Ascending aorta (tissue), 2 donors: Measurements from ENCODE around the gene WDFY2. TPM values are rescaled to one million over a fixed set of nuclear protein-coding genes. Genes with fewer than 3 reads are reported as not detected.
"Not testable (repeated sequence)": the region's sequence is repeated elsewhere in the genome, so short reads cannot be mapped to it uniquely, and the experiment has no call there.

Source experiments
- DNase-seq, 2 donors: peaks; one replicate each; pipeline ENCODE4 v3.0.0-alpha.2; 2019; ENCODE audit warnings: low spot score in 2 of 2
- H3K27ac ChIP-seq, 2 donors: fragments of 200-600 bp; sonication (generic); one replicate each; pipeline ENCODE4 v1.5.1; 2016 to 2017; ENCODE audit warnings: mild to moderate bottlenecking in 1 of 2
- H3K27me3 ChIP-seq: fragments of 200-600 bp; sonication (generic); one replicate; pipeline ENCODE4 v1.5.1; 2017
- H3K36me3 ChIP-seq, 2 donors: fragments of 200-600 bp; sonication (generic); one replicate each; pipeline ENCODE4 v1.5.1; 2016
- H3K4me1 ChIP-seq, 2 donors: fragments of 200-600 bp; sonication (generic); one replicate each; pipeline ENCODE4 v1.5.1; 2016 to 2017; ENCODE audit warnings: mild to moderate bottlenecking in 1 of 2
- H3K4me3 ChIP-seq, 2 donors: fragments of 200-600 bp; sonication (generic); one replicate each; pipeline ENCODE4 v1.5.1; 2016 to 2017; ENCODE audit warnings: mild to moderate bottlenecking in 1 of 2
- H3K9me3 ChIP-seq, 2 donors: fragments of 200-600 bp; sonication (generic); one replicate each; pipeline ENCODE4 v1.5.1; 2016
- intact Hi-C: fragments of 100-400 bp; cut with DNase I; formaldehyde crosslinking; loops from one replicate; pipeline ENCODE4 v1.15.1; 2023
- total RNA-seq: library from RNA; depleted of rRNA; stranded (reverse); fragments of >200 nt; gene quantifications from one replicate; pipeline ENCODE4 v1.1.0, GENCODE V29; 2016
- TF ChIP-seq, protein P1 (sequence below), 3 experiments: fragments of 200-600 bp in 2 of 3; fragments of 450-650 bp in 1 of 3; sonication (generic) in 2 of 3; IDR thresholded peaks; one replicate each; pipeline ENCODE4 v1.5.1; 2016 to 2019; ENCODE audit warnings: antibody characterized with exemption in 3 of 3, mild to moderate bottlenecking in 1 of 3, moderate library complexity in 1 of 3

WDFY2 gene
- total RNA-seq, 1 donor from 2014 or later: 6.1 TPM

DNA sequence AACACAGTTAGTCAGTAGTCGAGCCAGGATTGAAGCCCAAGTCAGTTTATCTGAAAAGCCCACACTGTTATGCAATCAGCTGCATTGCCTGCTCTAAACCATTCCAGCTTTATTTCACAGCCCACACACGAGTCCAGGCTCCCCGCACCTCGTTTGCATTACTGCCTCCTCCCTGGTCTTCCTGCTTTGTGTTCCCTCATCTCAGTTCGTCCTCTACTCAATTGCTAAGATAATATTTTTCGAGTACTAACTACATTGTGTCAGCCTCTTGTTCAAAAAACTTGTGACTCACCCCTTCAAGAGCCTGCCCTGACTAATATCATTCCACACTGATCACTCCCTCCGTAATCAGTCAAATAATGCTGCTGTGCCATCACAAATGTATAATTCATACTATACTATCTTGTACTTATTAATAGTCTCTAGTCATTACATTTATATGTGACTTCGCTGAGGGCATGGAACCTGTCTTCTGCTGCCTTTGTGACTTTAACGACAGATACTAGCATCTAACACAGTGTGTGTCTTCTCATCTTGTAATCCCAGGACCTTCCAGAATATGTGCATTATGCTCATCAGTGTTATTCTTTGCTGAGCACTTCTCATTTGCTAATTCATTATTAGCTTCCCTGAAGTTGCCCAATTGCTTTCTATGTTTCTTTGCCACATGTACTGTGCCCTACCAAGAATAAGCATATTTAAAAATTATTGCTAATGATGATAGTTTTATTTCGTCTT, 26.2 kb upstream of the WDFY2 start:
- DNase-seq: no peak
- H3K36me3 ChIP-seq: no peaks in the 10 kb centered on the region
- H3K4me1 ChIP-seq: no peaks in the 10 kb centered on the region
- H3K27ac ChIP-seq: no peak overlapping the region
- H3K9me3 ChIP-seq: no peaks in the 10 kb centered on the region
- no peaks in the 10 kb centered on the region for H3K27me3 ChIP-seq
- TF ChIP-seq, protein P1, sequence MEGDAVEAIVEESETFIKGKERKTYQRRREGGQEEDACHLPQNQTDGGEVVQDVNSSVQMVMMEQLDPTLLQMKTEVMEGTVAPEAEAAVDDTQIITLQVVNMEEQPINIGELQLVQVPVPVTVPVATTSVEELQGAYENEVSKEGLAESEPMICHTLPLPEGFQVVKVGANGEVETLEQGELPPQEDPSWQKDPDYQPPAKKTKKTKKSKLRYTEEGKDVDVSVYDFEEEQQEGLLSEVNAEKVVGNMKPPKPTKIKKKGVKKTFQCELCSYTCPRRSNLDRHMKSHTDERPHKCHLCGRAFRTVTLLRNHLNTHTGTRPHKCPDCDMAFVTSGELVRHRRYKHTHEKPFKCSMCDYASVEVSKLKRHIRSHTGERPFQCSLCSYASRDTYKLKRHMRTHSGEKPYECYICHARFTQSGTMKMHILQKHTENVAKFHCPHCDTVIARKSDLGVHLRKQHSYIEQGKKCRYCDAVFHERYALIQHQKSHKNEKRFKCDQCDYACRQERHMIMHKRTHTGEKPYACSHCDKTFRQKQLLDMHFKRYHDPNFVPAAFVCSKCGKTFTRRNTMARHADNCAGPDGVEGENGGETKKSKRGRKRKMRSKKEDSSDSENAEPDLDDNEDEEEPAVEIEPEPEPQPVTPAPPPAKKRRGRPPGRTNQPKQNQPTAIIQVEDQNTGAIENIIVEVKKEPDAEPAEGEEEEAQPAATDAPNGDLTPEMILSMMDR (IDR thresholded peaks at IDR 0.05): no peak
- H3K4me3 ChIP-seq: no peak overlapping the region
- intact Hi-C loops: no loop called here

GRCh38 chr13:51559946-51560735, 24.1 kb upstream of the WDFY2 start:
- Histone ChIP-seq H3K27ac (no peak overlapping the region), H3K4me1 (no peaks in the 10 kb centered on the region), H3K36me3 (no peaks in the 10 kb centered on the region), H3K4me3 (no peak overlapping the region), H3K9me3 (no peaks in the 10 kb centered on the region), H3K27me3 (no peaks in the 10 kb centered on the region)
- DNase-seq: no peak
- TF ChIP-seq, protein P1 (IDR thresholded peaks at IDR 0.05): no peak
- intact Hi-C loops: no loop called here

GRCh38 chr13:51562011-51562671, 22.1 kb upstream of the WDFY2 start:
- intact Hi-C loops: no loop called here
- no peak overlapping the region for H3K27ac ChIP-seq
- DNase-seq: no peak
- H3K4me3 ChIP-seq: no peak overlapping the region
- TF ChIP-seq, protein P1 (IDR thresholded peaks at IDR 0.05): no peak
- no peaks in the 10 kb centered on the region for H3K27me3 ChIP-seq
- no peaks in the 10 kb centered on the region for H3K4me1 ChIP-seq
- H3K9me3 ChIP-seq: no peaks in the 10 kb centered on the region
- no peaks in the 10 kb centered on the region for H3K36me3 ChIP-seq

GRCh38 chr13:51564252-51564651, 20.0 kb upstream of the WDFY2 start:
- no peaks in the 10 kb centered on the region for H3K9me3 ChIP-seq
- intact Hi-C loops: no loop called here
- TF ChIP-seq, protein P1 (IDR thresholded peaks at IDR 0.05): no peak
- H3K4me1 ChIP-seq: no peaks in the 10 kb centered on the region
- DNase-seq: no peak
- H3K4me3 ChIP-seq: no peak overlapping the region
- H3K27ac ChIP-seq: no peak overlapping the region
- no peaks in the 10 kb centered on the region for H3K36me3 ChIP-seq
- no peaks in the 10 kb centered on the region for H3K27me3 ChIP-seq

- no peaks in the 10 kb centered on the region for H3K4me1 ChIP-seq
- H3K9me3 ChIP-seq: no peaks in the 10 kb centered on the region
- no peak for DNase-seq
- H3K27me3 ChIP-seq: no peaks in the 10 kb centered on the region
- TF ChIP-seq, protein P1 (IDR thresholded peaks at IDR 0.05): no peak
- H3K27ac ChIP-seq: no peak overlapping the region
- H3K4me3 ChIP-seq: no peak overlapping the region
- intact Hi-C loops: no loop called here
- no peaks in the 10 kb centered on the region for H3K36me3 ChIP-seq
Measured at GRCh38 chr13:51564671-51565070, 19.6 kb upstream of the WDFY2 start.

DNA sequence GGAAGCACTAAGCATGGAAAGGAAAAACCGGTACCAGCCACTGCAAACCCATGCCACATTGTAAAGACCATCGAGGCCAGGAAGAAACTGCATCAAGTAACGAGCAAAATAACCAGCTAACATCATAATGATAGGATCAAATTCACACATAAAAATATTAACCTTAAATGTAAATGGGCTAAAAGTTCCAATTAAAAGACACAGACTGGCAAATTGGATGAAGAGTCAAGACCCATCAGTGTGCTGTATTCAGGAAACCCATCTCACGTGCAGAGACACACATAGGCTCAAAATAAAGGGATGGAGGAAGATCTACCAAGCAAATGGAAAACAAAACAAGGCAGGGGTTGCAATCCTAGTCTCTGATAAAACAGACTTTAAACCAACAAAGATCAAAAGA, 15.3 kb upstream of the WDFY2 start:
- H3K36me3 ChIP-seq, H3K27me3 ChIP-seq, H3K27ac ChIP-seq, H3K4me1 ChIP-seq, H3K4me3 ChIP-seq, intact Hi-C loops, DNase-seq, H3K9me3 ChIP-seq: not testable (repeated sequence)
